GM23248 (cell line): ENCODE measurements around the gene DIP2A. TPM values are rescaled to one million over a fixed set of nuclear protein-coding genes. Genes with fewer than 3 reads are reported as not detected.

Source experiments
- DNase-seq: peaks from one replicate; pipeline ENCODE4 v3.0.0-alpha.2; 2015
- H2AFZ ChIP-seq: fragments of 200-600 bp; sonication (generic); 2 replicates; pipeline ENCODE4 v1.6.1; 2016; ENCODE audit warnings: antibody characterized with exemption
- H3F3A ChIP-seq: fragments of 200-600 bp; sonication (generic); 2 replicates; pipeline ENCODE4 v1.6.1; 2016; ENCODE audit warnings: mild to moderate bottlenecking, antibody characterized with exemption, mixed run types; ENCODE audit not compliant: insufficient read depth
- H3K27ac ChIP-seq: fragments of 200-600 bp; sonication (generic); 2 replicates; pipeline ENCODE4 v1.5.1; 2016; ENCODE audit warnings: mild to moderate bottlenecking
- H3K27me3 ChIP-seq: fragments of 200-600 bp; sonication (generic); replicated peaks from 2 replicates; pipeline ENCODE4 v1.6.1; 2016; ENCODE audit warnings: mild to moderate bottlenecking; ENCODE audit not compliant: insufficient read depth
- H3K36me3 ChIP-seq: fragments of 200-600 bp; sonication (generic); 2 replicates; pipeline ENCODE4 v1.6.1; 2016; ENCODE audit warnings: low read depth, mild to moderate bottlenecking
- H3K4me1 ChIP-seq: fragments of 200-600 bp; sonication (generic); 2 replicates; pipeline ENCODE4 v1.6.1; 2016; ENCODE audit warnings: mild to moderate bottlenecking; ENCODE audit not compliant: insufficient read depth
- H3K4me2 ChIP-seq: fragments of 200-600 bp; sonication (generic); one replicate; pipeline ENCODE4 v1.6.1; 2016; ENCODE audit warnings: mild to moderate bottlenecking; ENCODE audit not compliant: unreplicated experiment
- H3K4me3 ChIP-seq: fragments of 200-600 bp; sonication (generic); 2 replicates; pipeline ENCODE4 v1.5.1; 2016; ENCODE audit warnings: mild to moderate bottlenecking
- H3K79me2 ChIP-seq: fragments of 200-600 bp; sonication (generic); 2 replicates; pipeline ENCODE4 v1.6.1; 2016; ENCODE audit warnings: mild to moderate bottlenecking; ENCODE audit not compliant: insufficient read depth
- H3K9ac ChIP-seq: fragments of 200-600 bp; sonication (generic); 2 replicates; pipeline ENCODE4 v1.6.1; 2016; ENCODE audit warnings: mild to moderate bottlenecking
- H3K9me2 ChIP-seq: fragments of 200-600 bp; sonication (generic); 2 replicates; pipeline ENCODE4 v1.6.1; 2016; ENCODE audit warnings: mixed run types, mild to moderate bottlenecking, moderate library complexity; ENCODE audit not compliant: insufficient read depth
- H3K9me3 ChIP-seq: fragments of 200-600 bp; sonication (generic); one replicate; pipeline ENCODE4 v1.6.1; 2017; ENCODE audit warnings: low read depth
- H4K20me1 ChIP-seq: fragments of 200-600 bp; sonication (generic); 2 replicates; pipeline ENCODE4 v1.6.0; 2016; ENCODE audit not compliant: insufficient read depth
- EZH2 ChIP-seq: fragments of 200-600 bp; sonication (generic); IDR thresholded peaks from 2 replicates; pipeline ENCODE4 v1.6.1; 2018; ENCODE audit warnings: antibody characterized with exemption, mild to moderate bottlenecking; ENCODE audit not compliant: insufficient read depth, poor library complexity, severe bottlenecking
- EZH2phosphoT487 ChIP-seq: fragments of 200-600 bp; sonication (generic); IDR thresholded peaks from 2 replicates; pipeline ENCODE4 v1.6.1; 2018; ENCODE audit warnings: antibody characterized with exemption, moderate library complexity, mild to moderate bottlenecking, low read depth; ENCODE audit not compliant: insufficient read depth
- WGBS, 2 experiments: methylation state at CpG; one replicate each; pipeline ENCODE4 v1.1.6; 2015 to 2017; ENCODE audit warnings: low lambda C conversion rate in 2 of 2, low coverage in 1 of 2; ENCODE audit errors: missing lambda C conversion rate in 2 of 2; 5-methylcytosine and 5-hydroxymethylcytosine counted together
- in situ Hi-C: fragments of 300-500 bp; cut with MboI; formaldehyde crosslinking; loops from 2 replicates; pipeline ENCODE4 v1.15.0; 2020
- polyA plus RNA-seq: library from polyadenylated mRNA; unstranded; fragments of >200 nt; fragmentation: Nextera tagmentation; extraction: Ambion mirVana; gene quantifications from 2 replicates; pipeline ENCODE4 v1.2.1, GENCODE V29; 2016
- total RNA-seq: library from RNA; depleted of rRNA; stranded (reverse); fragments of >200 nt; shearing (Covaris generic); gene quantifications from 2 replicates; pipeline ENCODE4 v1.2.3, GENCODE V29; 2014

The DIP2A gene
- total and polyA plus RNA-seq, 2 experiments from 2014 or later, result 12.5 to 13.1 TPM

GRCh38 chr21:46424621-46425020 lies 34.1 kb upstream of the DIP2A start:
- no peaks in the 10 kb centered on the region for H3K4me1 ChIP-seq
- no peak overlapping the region for H2AFZ ChIP-seq
- in situ Hi-C loops, result loop anchor here (10.0 kb wide), 1 partner anchor 60 kb away; no protein-coding TSS in a partner anchor
- no peak overlapping the region for H3K4me3 ChIP-seq
- peaks cover 6% of the 10 kb centered on the region; the same call in 1 of the 2 replicates for H3K36me3 ChIP-seq
- TF ChIP-seq EZH2 (no peak), EZH2phosphoT487 (no peak)
- H3K27me3 ChIP-seq, result no peaks in the 10 kb centered on the region
- no peaks in the 10 kb centered on the region for H4K20me1 ChIP-seq
- 95 to 97% methylated on average over 5 to 14 of the region's 14 CpGs for whole genome bisulfite sequencing, 2 experiments
- H3K9me2 ChIP-seq, result no peaks in the 10 kb centered on the region
- H3K27ac ChIP-seq, result no peak overlapping the region
- H3K9me3 ChIP-seq, result no peaks in the 10 kb centered on the region
- H3F3A ChIP-seq, result no peaks in the 10 kb centered on the region
- H3K79me2 ChIP-seq, result no peaks in the 10 kb centered on the region
- no peak overlapping the region for H3K4me2 ChIP-seq
- H3K9ac ChIP-seq, result no peak overlapping the region
- DNase-seq, result no peak

DNA sequence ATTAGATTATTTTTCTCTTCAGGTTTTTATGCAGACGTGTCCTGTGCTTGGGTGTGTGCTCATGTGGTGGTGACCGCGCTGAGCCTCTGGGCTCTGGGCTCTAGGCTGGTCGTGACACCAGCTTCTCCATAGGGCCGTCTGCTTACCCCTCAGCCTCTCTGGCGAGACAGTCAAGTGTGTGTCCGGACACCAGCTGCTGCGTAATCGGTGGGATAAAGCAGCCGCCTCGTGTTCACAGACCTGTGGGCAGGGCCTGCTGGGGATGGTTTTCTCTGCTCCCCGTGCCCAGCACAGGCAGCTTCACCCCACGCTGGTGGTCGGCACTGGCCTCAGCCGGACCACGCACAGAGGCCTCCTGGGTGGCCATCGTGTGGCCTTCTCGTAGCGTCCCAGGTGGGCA lies 33.6 kb upstream of the DIP2A start:
- Histone ChIP-seq H3K79me2 (no peaks in the 10 kb centered on the region), H3K27ac (no peak overlapping the region), H2AFZ (no peak overlapping the region), H3F3A (no peaks in the 10 kb centered on the region), H4K20me1 (no peaks in the 10 kb centered on the region), H3K9ac (no peak overlapping the region), H3K36me3 (peaks cover 6% of the 10 kb centered on the region; the same call in 1 of the 2 replicates), H3K4me1 (no peaks in the 10 kb centered on the region), H3K4me3 (no peak overlapping the region), H3K9me3 (no peaks in the 10 kb centered on the region), H3K4me2 (no peak overlapping the region), H3K27me3 (no peaks in the 10 kb centered on the region), H3K9me2 (no peaks in the 10 kb centered on the region)
- in situ Hi-C loops, result loop anchor here (10.0 kb wide), 1 partner anchor 60 kb away; no protein-coding TSS in a partner anchor
- DNase-seq, result no peak
- TF ChIP-seq EZH2 (no peak), EZH2phosphoT487 (no peak)
- 92 to 96% methylated on average over 19 of the region's 19 CpGs for WGBS, 2 experiments

DNA sequence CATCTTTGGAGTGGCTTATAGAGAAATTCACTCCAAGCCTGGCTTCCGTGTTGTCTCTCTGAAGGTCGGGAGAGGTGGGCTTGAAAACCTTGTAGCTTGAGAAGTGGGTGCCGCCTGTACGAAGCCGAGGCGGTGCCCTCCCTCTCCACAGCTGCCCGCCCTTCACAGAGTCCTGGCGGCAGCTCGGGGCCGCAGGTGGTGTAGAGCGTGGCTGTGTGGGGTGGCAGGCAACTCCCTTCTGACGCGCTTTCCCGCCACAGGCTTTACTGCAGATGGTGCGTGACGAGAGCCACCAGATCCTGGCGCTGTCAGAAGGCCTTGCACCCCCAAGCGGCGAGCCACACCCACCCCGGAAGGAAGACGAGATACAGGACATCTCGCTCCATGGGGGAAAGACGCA lies 33.1 kb upstream of the DIP2A start:
- 96 to 97% methylated on average over 20 to 23 of the region's 23 CpGs for WGBS, 2 experiments
- H3K9me3 ChIP-seq, result no peaks in the 10 kb centered on the region
- H3K4me3 ChIP-seq, result no peak overlapping the region
- H3K27me3 ChIP-seq, result no peaks in the 10 kb centered on the region
- H3F3A ChIP-seq, result no peaks in the 10 kb centered on the region
- no peak for DNase-seq
- H2AFZ ChIP-seq, result no peak overlapping the region
- H3K36me3 ChIP-seq, result 0 out of 2 replicates have a peak, but pooled peaks cover 3% of the 10 kb centered on the region
- no peak overlapping the region for H3K27ac ChIP-seq
- TF ChIP-seq EZH2phosphoT487, result no peak
- TF ChIP-seq EZH2, result no peak
- H3K9me2 ChIP-seq, result no peaks in the 10 kb centered on the region
- H3K4me1 ChIP-seq, result no peaks in the 10 kb centered on the region
- in situ Hi-C loops, result loop anchor here (10.0 kb wide), 1 partner anchor 61 kb away; no protein-coding TSS in a partner anchor
- H3K4me2 ChIP-seq, result no peak overlapping the region
- H3K79me2 ChIP-seq, result no peaks in the 10 kb centered on the region
- no peak overlapping the region for H3K9ac ChIP-seq
- H4K20me1 ChIP-seq, result no peaks in the 10 kb centered on the region

DNA sequence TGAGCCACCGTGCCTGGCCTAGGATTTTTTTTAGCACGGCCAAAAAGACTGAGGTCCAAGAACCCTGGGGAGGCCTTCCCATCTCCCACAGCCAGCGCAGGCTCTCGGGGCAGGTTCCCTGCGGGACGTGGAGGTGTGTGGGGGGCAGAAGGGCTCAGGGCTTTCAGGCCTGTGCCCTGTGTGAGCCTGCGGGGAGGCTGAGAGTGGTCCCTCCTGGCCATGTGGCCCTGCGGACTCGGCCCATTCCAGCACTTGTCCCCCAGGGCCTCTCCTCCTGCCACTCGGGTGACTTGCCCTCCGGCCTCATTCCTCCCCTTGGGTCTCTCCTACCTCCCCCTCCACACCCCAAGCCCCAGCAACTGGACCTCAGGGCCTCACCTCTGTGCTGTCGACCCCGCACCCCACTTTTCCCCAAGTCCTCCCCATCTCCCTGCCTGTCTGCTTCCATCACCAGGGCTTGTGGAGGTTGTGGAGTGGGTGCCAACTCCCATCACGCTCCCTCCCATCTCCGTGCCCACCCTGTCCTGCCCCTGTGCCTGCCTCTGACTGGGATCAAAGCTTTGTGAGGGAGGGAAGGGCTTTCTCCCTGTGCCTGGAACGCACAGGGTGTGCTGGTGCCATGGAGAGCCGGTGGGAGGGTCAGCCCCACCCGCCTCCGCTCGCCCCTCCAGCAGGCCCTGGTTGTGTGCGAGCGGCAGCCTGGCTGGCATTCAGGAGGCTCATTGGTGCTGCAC lies 32.2 kb upstream of the DIP2A start:
- no peaks in the 10 kb centered on the region for H3K4me1 ChIP-seq
- no peaks in the 10 kb centered on the region for H3K9me3 ChIP-seq
- no peak overlapping the region for H3K27ac ChIP-seq
- TF ChIP-seq EZH2 (no peak), EZH2phosphoT487 (no peak)
- H3K9ac ChIP-seq, result no peak overlapping the region
- H3F3A ChIP-seq, result no peaks in the 10 kb centered on the region
- no peaks in the 10 kb centered on the region for H3K27me3 ChIP-seq
- H3K4me2 ChIP-seq, result no peak overlapping the region
- in situ Hi-C loops, result loop anchor here (10.0 kb wide), 1 partner anchor 62 kb away; no protein-coding TSS in a partner anchor
- H3K79me2 ChIP-seq, result no peaks in the 10 kb centered on the region
- DNase-seq, result no peak
- WGBS, 2 experiments, result 98% methylated on average over 19 to 21 of the region's 22 CpGs
- no peaks in the 10 kb centered on the region for H3K9me2 ChIP-seq
- 0 out of 2 replicates have a peak, but pooled peaks cover 3% of the 10 kb centered on the region for H3K36me3 ChIP-seq
- no peak overlapping the region for H2AFZ ChIP-seq
- no peak overlapping the region for H3K4me3 ChIP-seq
- H4K20me1 ChIP-seq, result no peaks in the 10 kb centered on the region
